ENCODE measurements around the gene COL15A1.
"Not testable (repeated sequence)": the region's sequence is repeated elsewhere in the genome, so short reads cannot be mapped to it uniquely, and the experiment has no call there.

The COL15A1 gene

GRCh38 chr9:99005651-99006050 is 61.9 kb downstream of the COL15A1 start:
- no peak overlapping the region for H3K4me3 ChIP-seq (ENCODE audit: low read depth, low read length)
- TF ChIP-seq CTCF (IDR thresholded peaks at IDR 0.05; ENCODE audit: low read depth, low read length, missing control alignments): no peak
- DNase-seq (ENCODE audit: low read depth): no peak

- no peak for DNase-seq (ENCODE audit: low read depth)
- no peak overlapping the region for H3K4me3 ChIP-seq (ENCODE audit: low read depth, low read length)
- TF ChIP-seq CTCF (IDR thresholded peaks at IDR 0.05; ENCODE audit: low read depth, low read length, missing control alignments): no peak
Measured at GRCh38 chr9:99006511-99006910, 62.8 kb downstream of the COL15A1 start.

- DNase-seq (ENCODE audit: low read depth): no peak
- no peak for TF ChIP-seq CTCF (IDR thresholded peaks at IDR 0.05; ENCODE audit: low read depth, low read length, missing control alignments)
- H3K4me3 ChIP-seq (ENCODE audit: low read depth, low read length): no peak overlapping the region
Measured at GRCh38 chr9:99006979-99007378, 63.3 kb downstream of the COL15A1 start.

GRCh38 chr9:99008203-99008602 is 64.5 kb downstream of the COL15A1 start:
- no peak for TF ChIP-seq CTCF (IDR thresholded peaks at IDR 0.05; ENCODE audit: low read depth, low read length, missing control alignments)
- DNase-seq (ENCODE audit: low read depth): no peak
- H3K4me3 ChIP-seq (ENCODE audit: low read depth, low read length): no peak overlapping the region

- not testable (repeated sequence) for DNase-seq (ENCODE audit: low read depth)
Measured at GRCh38 chr9:99010393-99010792, 66.7 kb downstream of the COL15A1 start.

GRCh38 chr9:99011161-99011709 is 67.5 kb downstream of the COL15A1 start:
- H3K4me3 ChIP-seq (ENCODE audit: low read depth, low read length): no peak overlapping the region
- TF ChIP-seq CTCF (IDR thresholded peaks at IDR 0.05; ENCODE audit: low read depth, low read length, missing control alignments): no peak
- no peak for DNase-seq (ENCODE audit: low read depth)

More at GRCh38 chr9:99010393-99010792, 66.7 kb downstream of the COL15A1 start:
- not testable (repeated sequence) for H3K4me3 ChIP-seq (ENCODE audit: low read depth, low read length)

GRCh38 chr9:99012957-99013512 is 69.3 kb downstream of the COL15A1 start:
- peak; percentile 22 for TF ChIP-seq CTCF (IDR thresholded peaks at IDR 0.05; ENCODE audit: low read depth, low read length, missing control alignments)
- DNase-seq (ENCODE audit: low read depth): no peak

More at GRCh38 chr9:99012957-99013512, 69.3 kb downstream of the COL15A1 start:
- H3K4me3 ChIP-seq (ENCODE audit: low read depth, low read length): no peak overlapping the region

Measured in GM12864 (cell line).